ENCODE measurements around the gene WNK2. TPM values are rescaled to one million over a fixed set of nuclear protein-coding genes. Genes with fewer than 3 reads are reported as not detected.

Gene WNK2
- total and polyA plus RNA-seq, 2 donors (not counting 3 experiments of a cell fraction or from before 2014, with no cell fraction given), result not detected

DNA sequence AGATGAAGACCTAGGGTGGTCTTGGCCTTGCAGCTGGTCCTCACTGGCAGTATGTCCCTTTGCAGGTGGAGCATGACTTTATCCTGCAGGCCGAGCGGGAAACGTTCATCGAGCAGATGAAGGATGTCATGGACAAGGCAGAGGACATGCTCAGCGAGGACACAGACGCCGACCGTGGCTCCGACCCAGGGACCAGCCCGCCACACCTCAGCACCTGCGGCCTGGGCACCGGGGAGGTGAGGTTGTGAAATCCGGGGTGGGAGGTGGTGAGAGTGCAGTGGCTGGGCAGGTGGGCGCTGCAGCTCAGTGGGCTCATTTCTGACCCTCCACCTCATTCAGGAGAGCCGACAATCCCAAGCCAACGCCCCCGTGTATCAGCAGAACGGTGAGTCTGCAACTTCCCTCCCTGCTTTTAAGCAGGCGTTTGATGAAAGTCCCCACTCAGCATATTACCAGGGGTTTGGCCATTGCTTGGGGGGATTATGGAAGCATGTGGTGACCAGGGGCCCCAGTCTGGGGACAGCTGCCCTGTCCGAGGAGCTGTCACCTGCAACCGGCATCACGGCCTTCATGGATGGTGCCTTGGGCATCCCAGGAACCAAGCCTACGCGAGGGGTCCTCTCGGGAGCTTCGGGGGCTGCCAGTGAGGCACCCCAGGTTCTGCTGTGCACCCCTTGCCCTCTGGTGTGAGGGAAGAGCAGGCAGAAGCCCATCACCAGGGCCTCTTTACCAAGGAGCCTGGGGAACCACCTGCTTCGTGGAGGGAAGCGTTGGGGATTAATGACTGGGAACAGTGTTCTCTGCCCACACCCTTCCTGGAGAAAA lies 84.0 kb downstream of the WNK2 start:
- BruUV-seq (replicated peaks), result no TSS peak
- ChIA-PET CTCF (no interaction called here), POLR2A (no interaction called here)
- intact Hi-C loops (cut with micrococcal nuclease) (no loop called here), dilution Hi-C loops (cut with MboI; ENCODE audit: extremely low pct_ligation_motif_present, low sequenced_read_pairs) (no loop called here)
- DNase-seq (ENCODE audit: low read depth, low spot score) (no peak), FAIRE-seq (no peak)
- Histone ChIP-seq H3K4me2 (ENCODE audit: insufficient read depth, low read length) (no peak overlapping the region), H4K20me1 (replicated peaks; ENCODE audit: control insufficient read depth, extremely low read depth, insufficient read depth, low read length) (no peaks in the 10 kb centered on the region), H3K9me3 (replicated peaks; ENCODE audit: control insufficient read depth, insufficient read depth, low read length) (no peaks in the 10 kb centered on the region), H3K27ac (ENCODE audit: insufficient read depth, low read depth, low read length) (no peak overlapping the region), H3K9me1 (replicated peaks; ENCODE audit: control insufficient read depth, extremely low read depth, insufficient read depth, low read length) (no peaks in the 10 kb centered on the region), H3K27me3 (ENCODE audit: control insufficient read depth in 2 of 2, insufficient read depth in 2 of 2, low read length in 2 of 2) (no peaks in the 10 kb centered on the region), H3K4me1 (ENCODE audit: control insufficient read depth, extremely low read depth, insufficient read depth, low read length) (no peaks in the 10 kb centered on the region), H3K4me3 (replicated peaks in 1 of 3; ENCODE audit: insufficient read depth in 1 of 3, low read depth in 1 of 3, low read length in 3 of 3) (no peak overlapping the region), H3K36me3 (ENCODE audit: control insufficient read depth in 2 of 2, extremely low read depth in 1 of 2, insufficient read depth in 2 of 2, low read length in 2 of 2) (no peaks in the 10 kb centered on the region), H2AFZ (ENCODE audit: low read depth, low read length) (no peak overlapping the region), H3K9ac (replicated peaks; ENCODE audit: extremely low read depth, insufficient read depth, low read length) (no peak overlapping the region), H3K79me2 (ENCODE audit: control insufficient read depth, insufficient read depth, low read length) (no peaks in the 10 kb centered on the region)
- TF ChIP-seq GATA2 (IDR thresholded peaks at IDR 0.05; ENCODE audit: insufficient read depth, insufficient read length, low read depth, low read length) (no peak), MYC (IDR thresholded peaks at IDR 0.05; ENCODE audit: low read depth, low read length) (no peak), EZH2 (IDR thresholded peaks at IDR 0.05; ENCODE audit: borderline replicate concordance, low read depth, low read length, severe bottlenecking) (no peak), FOS (IDR thresholded peaks at IDR 0.05; ENCODE audit: borderline replicate concordance, insufficient read depth, low read length) (no peak), POLR2A (IDR thresholded peaks at IDR 0.05; ENCODE audit: low read depth, low read length) (no peak), JUN (IDR thresholded peaks at IDR 0.05; ENCODE audit: borderline replicate concordance, insufficient read depth, insufficient read length, low read depth) (no peak), POLR2AphosphoS5 (IDR thresholded peaks at IDR 0.05; ENCODE audit: insufficient read depth, low read depth, low read length) (no peak)
- TF ChIP-seq, protein P1, sequence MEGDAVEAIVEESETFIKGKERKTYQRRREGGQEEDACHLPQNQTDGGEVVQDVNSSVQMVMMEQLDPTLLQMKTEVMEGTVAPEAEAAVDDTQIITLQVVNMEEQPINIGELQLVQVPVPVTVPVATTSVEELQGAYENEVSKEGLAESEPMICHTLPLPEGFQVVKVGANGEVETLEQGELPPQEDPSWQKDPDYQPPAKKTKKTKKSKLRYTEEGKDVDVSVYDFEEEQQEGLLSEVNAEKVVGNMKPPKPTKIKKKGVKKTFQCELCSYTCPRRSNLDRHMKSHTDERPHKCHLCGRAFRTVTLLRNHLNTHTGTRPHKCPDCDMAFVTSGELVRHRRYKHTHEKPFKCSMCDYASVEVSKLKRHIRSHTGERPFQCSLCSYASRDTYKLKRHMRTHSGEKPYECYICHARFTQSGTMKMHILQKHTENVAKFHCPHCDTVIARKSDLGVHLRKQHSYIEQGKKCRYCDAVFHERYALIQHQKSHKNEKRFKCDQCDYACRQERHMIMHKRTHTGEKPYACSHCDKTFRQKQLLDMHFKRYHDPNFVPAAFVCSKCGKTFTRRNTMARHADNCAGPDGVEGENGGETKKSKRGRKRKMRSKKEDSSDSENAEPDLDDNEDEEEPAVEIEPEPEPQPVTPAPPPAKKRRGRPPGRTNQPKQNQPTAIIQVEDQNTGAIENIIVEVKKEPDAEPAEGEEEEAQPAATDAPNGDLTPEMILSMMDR (IDR thresholded peaks at IDR 0.05; ENCODE audit: extremely low read depth in 1 of 2, insufficient read depth in 1 of 2, low read depth in 1 of 2, low read length in 2 of 2), result no peak
- TF ChIP-seq, protein P2, sequence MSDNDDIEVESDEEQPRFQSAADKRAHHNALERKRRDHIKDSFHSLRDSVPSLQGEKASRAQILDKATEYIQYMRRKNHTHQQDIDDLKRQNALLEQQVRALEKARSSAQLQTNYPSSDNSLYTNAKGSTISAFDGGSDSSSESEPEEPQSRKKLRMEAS (IDR thresholded peaks at IDR 0.05; ENCODE audit: insufficient read depth, insufficient read length), result no peak

Data from endothelial cell of umbilical vein (primary cell).